ENCODE data around the gene INTU.

DNA sequence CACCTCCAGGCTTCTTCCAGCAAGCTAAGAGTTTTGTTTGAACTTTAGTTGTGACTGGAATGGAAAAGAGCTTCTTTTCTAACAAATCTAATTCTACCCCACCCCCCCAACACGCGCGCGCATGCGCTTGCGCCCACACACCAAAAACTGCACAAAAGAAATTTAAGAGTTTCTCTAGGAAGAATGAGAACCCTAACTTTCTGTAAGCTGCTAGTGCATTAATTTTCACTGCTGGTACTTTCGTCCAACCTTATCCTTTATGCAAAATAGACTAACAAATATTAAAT is 9.0 kb upstream of the INTU start:
- TF ChIP-seq, protein P1, sequence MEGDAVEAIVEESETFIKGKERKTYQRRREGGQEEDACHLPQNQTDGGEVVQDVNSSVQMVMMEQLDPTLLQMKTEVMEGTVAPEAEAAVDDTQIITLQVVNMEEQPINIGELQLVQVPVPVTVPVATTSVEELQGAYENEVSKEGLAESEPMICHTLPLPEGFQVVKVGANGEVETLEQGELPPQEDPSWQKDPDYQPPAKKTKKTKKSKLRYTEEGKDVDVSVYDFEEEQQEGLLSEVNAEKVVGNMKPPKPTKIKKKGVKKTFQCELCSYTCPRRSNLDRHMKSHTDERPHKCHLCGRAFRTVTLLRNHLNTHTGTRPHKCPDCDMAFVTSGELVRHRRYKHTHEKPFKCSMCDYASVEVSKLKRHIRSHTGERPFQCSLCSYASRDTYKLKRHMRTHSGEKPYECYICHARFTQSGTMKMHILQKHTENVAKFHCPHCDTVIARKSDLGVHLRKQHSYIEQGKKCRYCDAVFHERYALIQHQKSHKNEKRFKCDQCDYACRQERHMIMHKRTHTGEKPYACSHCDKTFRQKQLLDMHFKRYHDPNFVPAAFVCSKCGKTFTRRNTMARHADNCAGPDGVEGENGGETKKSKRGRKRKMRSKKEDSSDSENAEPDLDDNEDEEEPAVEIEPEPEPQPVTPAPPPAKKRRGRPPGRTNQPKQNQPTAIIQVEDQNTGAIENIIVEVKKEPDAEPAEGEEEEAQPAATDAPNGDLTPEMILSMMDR (IDR thresholded peaks at IDR 0.05; ENCODE audit: insufficient read depth, low read length, poor library complexity, severe bottlenecking): no peak
- TF ChIP-seq EZH2phosphoT487 (conservative IDR thresholded peaks at IDR 0.05; ENCODE audit: low read length): no peak

All from SU-DHL-6 (cell line).